Right lobe of liver (tissue), 6 donors: ENCODE results near the gene FCRLA. TPM values are rescaled to one million over a fixed set of nuclear protein-coding genes. Genes with fewer than 3 reads are reported as not detected.
A peak's percentile ranks its signal among the peaks of the same experiment; 100 is the strongest.
"Not testable (repeated sequence)": the region's sequence is repeated elsewhere in the genome, so short reads cannot be mapped to it uniquely, and the experiment has no call there.

Experiments used
- ATAC-seq, 4 donors: fragments of 200-7000 bp; cut with Tn5 transposase; one replicate each; pipeline ENCODE4 v1.9.1; 2020; ENCODE audit warnings: mild to moderate bottlenecking in 4 of 4, moderate library complexity in 4 of 4
- DNase-seq, 3 donors: peaks; one replicate each; pipeline ENCODE4 v3.0.0-alpha.2; 2020
- H3K27ac ChIP-seq, 3 donors: fragments of 200-600 bp; one replicate each; pipeline ENCODE4 v1.8.0; 2022
- H3K27me3 ChIP-seq, 2 donors: fragments of 200-600 bp; one replicate each; pipeline ENCODE4 v1.8.0; 2022
- H3K36me3 ChIP-seq, 4 donors: fragments of 200-600 bp; sonication (generic) in 1 of 4; one replicate each; pipeline versions ENCODE4 v1.5.1 to v1.8.0; 2017 to 2022; ENCODE audit warnings: control low read depth in 1 of 4
- H3K4me1 ChIP-seq, 4 donors: fragments of 200-600 bp; sonication (generic) in 1 of 4; one replicate each; pipeline versions ENCODE4 v1.5.1 to v1.8.0; 2017 to 2022; ENCODE audit warnings: control low read depth in 1 of 4
- H3K4me3 ChIP-seq, 3 donors: fragments of 200-600 bp; one replicate each; pipeline ENCODE4 v1.8.0; 2022
- H3K9me3 ChIP-seq, 4 donors: fragments of 200-600 bp; sonication (generic) in 1 of 4; one replicate each; pipeline versions ENCODE4 v1.5.1 to v1.8.0; 2017 to 2022; ENCODE audit warnings: control low read depth in 1 of 4
- POLR2A ChIP-seq: fragments of 450-650 bp; IDR thresholded peaks from one replicate; pipeline ENCODE4 v1.6.1; 2017; ENCODE audit warnings: antibody characterized with exemption, mild to moderate bottlenecking
- WGBS: methylation state at CpG from one replicate; pipeline ENCODE4 v1.1.6; 2018; ENCODE audit warnings: low coverage, low lambda C conversion rate; ENCODE audit not compliant: insufficient coverage; ENCODE audit errors: missing lambda C conversion rate; 5-methylcytosine and 5-hydroxymethylcytosine counted together
- intact Hi-C, 2 donors: fragments of 100-400 bp; cut with DNase I; formaldehyde crosslinking; loops; one replicate each; pipeline versions ENCODE4 v1.11.2 to v1.14.1; 2022
- long read RNA-seq: library from polyadenylated mRNA; unstranded; transcript quantifications from one replicate; pipeline ENCODE4 v2.0.0, GENCODE V29; 2019
- total RNA-seq, 6 experiments: library from RNA; depleted of rRNA in 2 of 6; stranded (reverse); fragments of >200 nt in 2 of 6; fragmentation: NEBNext Ultra II Directional in 3 of 6; extraction: Animal tissue kit (Norgen Biotek cat#: 25700) in 3 of 6; gene quantifications; one replicate each; pipeline versions ENCODE4 v1.1.0 to v1.2.4, GENCODE V29; 2016 to 2023
- TF ChIP-seq, protein P1 (sequence below), 4 donors: fragments of 200-600 bp in 3 of 4; fragments of 450-650 bp in 1 of 4; IDR thresholded peaks; one replicate each; pipeline versions ENCODE4 v1.5.1 to v1.8.0; 2016 to 2022; ENCODE audit warnings: antibody characterized with exemption in 4 of 4, mild to moderate bottlenecking in 2 of 4
- donor health status: DM: no; HTN: yes; CAD: no.
- donor health status: DM: no; HTN: no; CAD: no.
- donor health status: DM: no; HTN: no; CAD: no.
- donor health status: DM: no; HTN: yes; CAD: no.
- donor health status: DM: no; HTN: yes; CAD: no.

The FCRLA gene, protein sequence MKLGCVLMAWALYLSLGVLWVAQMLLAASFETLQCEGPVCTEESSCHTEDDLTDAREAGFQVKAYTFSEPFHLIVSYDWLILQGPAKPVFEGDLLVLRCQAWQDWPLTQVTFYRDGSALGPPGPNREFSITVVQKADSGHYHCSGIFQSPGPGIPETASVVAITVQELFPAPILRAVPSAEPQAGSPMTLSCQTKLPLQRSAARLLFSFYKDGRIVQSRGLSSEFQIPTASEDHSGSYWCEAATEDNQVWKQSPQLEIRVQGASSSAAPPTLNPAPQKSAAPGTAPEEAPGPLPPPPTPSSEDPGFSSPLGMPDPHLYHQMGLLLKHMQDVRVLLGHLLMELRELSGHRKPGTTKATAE
- total RNA-seq = under 1 TPM in 1 of 6 experiments, not detected in 5; 0.20 TPM
- long read RNA-seq = 0 reads

DNA sequence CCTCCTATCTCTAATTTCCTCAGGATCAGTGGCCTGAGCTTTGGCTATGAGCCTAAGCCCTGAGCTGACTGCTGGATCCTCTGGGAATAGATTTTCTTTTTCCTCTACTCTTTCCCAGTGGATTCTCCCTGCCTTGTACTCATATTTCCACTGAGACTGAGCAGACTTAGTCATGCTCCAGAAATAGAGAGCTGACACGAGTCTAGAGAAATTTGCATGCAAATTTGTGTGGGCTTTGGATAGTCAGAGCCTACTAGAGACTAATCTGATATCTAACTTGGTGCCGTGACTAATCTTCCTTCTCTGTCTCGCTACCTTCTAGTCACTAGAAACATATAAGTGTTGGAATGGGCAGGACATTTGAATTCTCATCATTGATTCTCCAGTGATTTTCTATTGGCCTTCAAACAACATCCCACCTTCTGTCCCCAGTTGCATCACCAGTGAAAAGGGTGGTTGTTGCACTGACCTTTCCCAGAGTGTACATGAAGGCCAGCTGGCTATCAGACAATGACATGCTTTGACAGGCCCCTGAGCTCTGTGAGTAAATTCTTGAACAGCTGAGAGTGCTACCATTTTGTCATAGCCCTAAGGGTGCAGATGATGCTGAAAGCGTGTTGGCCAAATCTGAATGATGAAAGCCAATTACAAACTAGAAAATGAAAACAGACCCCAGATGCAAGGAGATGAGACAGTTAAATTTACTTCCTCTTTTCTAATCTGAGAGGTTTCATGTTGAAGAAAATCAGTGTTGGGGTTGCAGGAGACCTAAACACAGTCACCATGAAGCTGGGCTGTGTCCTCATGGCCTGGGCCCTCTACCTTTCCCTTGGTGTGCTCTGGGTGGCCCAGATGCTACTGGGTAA is at the start of gene FCRLA:
FCRLA (plus strand) TSS at position 748 of the 866 bp plus-strand sequence; CDS start at position 784, 36 bp downstream.
- intact Hi-C loops = no loop called here
- no peaks in the 10 kb centered on the region for H3K4me1 ChIP-seq

DNA sequence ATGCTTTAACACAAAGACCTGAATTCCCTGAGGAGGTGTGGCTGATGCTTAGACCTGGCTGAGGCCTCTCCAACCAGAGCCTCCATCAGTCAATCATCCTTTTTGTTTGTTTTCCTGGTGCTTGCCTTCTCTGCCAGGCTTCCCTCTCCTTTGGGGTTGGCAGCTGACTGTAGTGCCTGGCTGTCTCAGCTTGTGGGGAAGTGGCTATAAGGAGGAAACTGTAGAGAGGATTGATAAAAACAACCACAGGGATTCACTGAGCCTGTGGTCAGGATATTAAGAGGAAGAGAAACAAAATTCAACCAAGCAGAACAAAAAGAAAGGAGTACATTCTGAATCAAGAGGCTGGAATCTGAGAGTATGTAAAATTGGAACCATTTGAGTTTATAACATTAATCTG is 48.5 kb upstream of the FCRLA start:
- H3K4me3 ChIP-seq, H3K36me3 ChIP-seq, H3K9me3 ChIP-seq: not testable (repeated sequence)

More for the DNA sequence above, at the start of gene FCRLA:
- H3K4me3 ChIP-seq = no peak within 1 kb of the TSS
- H3K36me3 ChIP-seq = no peaks in the 10 kb centered on the region
- no peaks in the 10 kb centered on the region for H3K9me3 ChIP-seq
- ATAC-seq (peak in 1 of 4 donors; percentile 49), DNase-seq (no peak)
- 49% methylated on average over 4 of the region's 4 CpGs for WGBS
- TF ChIP-seq POLR2A = no peak
- TF ChIP-seq, protein P1, sequence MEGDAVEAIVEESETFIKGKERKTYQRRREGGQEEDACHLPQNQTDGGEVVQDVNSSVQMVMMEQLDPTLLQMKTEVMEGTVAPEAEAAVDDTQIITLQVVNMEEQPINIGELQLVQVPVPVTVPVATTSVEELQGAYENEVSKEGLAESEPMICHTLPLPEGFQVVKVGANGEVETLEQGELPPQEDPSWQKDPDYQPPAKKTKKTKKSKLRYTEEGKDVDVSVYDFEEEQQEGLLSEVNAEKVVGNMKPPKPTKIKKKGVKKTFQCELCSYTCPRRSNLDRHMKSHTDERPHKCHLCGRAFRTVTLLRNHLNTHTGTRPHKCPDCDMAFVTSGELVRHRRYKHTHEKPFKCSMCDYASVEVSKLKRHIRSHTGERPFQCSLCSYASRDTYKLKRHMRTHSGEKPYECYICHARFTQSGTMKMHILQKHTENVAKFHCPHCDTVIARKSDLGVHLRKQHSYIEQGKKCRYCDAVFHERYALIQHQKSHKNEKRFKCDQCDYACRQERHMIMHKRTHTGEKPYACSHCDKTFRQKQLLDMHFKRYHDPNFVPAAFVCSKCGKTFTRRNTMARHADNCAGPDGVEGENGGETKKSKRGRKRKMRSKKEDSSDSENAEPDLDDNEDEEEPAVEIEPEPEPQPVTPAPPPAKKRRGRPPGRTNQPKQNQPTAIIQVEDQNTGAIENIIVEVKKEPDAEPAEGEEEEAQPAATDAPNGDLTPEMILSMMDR (IDR thresholded peaks at IDR 0.05) = no peak
- no peak within 1 kb of the TSS for H3K27ac ChIP-seq
- H3K27me3 ChIP-seq = no peaks in the 10 kb centered on the region

DNA sequence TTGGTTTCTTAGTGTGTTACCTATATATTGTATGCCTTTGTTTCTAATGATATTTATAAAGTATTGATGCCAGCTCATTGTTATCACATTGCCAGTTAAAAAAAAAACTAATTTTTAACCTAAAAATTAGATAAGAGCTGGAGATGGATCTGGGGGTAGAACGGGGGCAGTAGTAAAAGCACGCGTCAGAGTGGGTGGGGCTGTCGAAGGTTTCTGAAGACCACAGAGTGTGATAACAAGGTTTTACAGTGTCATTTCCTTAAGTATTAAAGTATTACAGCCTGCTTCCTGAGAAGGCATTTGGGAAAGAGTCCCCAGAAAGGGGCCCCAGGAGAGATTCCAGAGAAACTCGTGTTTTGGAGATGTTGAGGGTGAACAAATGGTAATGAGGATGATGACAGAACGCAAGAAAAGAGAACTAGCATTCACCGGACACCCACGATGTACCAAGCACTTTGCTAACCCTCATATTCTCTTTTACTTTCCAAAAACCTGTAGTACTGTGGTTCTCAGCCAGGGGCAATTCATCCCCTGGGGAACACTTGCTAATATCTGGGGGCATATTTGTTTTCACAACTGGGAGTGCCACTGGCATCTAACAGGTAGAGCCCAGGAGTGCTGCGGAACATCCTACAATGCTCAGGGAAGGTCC is 45.2 kb upstream of the FCRLA start:
- H3K27me3 ChIP-seq, intact Hi-C loops, H3K4me1 ChIP-seq, H3K4me3 ChIP-seq, H3K9me3 ChIP-seq, DNase-seq, H3K27ac ChIP-seq, H3K36me3 ChIP-seq: not testable (repeated sequence)
- ATAC-seq = peak in 2 of 4 donors; percentile 23 to 29
- WGBS = 77% methylated on average over 3 of the region's 9 CpGs

More for the DNA sequence above, 48.5 kb upstream of the FCRLA start:
- ATAC-seq = peak in 3 of 4 donors; percentile 48 to 63 (median 61)
- H3K4me1 ChIP-seq, DNase-seq, intact Hi-C loops, H3K27me3 ChIP-seq, H3K27ac ChIP-seq: not testable (repeated sequence)

DNA sequence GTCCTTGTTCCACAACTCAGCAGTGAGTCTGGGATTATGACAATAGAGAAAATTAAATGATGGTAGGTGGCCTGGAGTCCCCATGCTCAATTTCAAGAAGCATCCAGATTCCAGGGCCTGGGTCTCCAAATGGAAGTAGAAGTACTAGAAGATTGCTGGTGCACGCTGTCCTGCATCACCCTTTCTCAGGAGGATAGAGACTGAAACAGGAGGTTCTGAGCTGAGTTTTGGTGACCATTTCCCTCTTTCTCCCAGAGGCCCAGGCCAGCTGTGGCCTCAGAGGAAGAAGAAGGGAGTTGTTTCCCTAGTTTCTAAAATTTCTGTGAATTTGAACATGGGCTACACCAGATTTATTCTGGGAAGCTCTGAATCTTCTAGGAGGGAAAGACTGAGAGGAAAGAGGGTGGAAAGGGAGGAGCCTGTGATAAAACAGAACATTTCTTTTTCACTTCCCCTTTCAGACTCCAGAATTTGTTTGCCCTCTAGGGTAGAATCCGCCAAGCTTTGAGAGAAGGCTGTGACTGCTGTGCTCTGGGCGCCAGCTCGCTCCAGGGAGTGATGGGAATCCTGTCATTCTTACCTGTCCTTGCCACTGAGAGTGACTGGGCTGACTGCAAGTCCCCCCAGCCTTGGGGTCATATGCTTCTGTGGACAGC is 44.2 kb upstream of the FCRLA start, which contains the start of gene FCGR2B:
FCGR2B (plus strand) TSS at position 460 of the 656 bp plus-strand sequence; CDS start at position 559, 99 bp downstream.
- DNase-seq, H3K36me3 ChIP-seq, H3K9me3 ChIP-seq, H3K4me1 ChIP-seq, H3K4me3 ChIP-seq, H3K27ac ChIP-seq, intact Hi-C loops, H3K27me3 ChIP-seq: not testable (repeated sequence)
- no CpG with 5 or more reads among the region's 4 CpGs for WGBS
- ATAC-seq = peak; percentile 16 to 62 (median 33)

DNA sequence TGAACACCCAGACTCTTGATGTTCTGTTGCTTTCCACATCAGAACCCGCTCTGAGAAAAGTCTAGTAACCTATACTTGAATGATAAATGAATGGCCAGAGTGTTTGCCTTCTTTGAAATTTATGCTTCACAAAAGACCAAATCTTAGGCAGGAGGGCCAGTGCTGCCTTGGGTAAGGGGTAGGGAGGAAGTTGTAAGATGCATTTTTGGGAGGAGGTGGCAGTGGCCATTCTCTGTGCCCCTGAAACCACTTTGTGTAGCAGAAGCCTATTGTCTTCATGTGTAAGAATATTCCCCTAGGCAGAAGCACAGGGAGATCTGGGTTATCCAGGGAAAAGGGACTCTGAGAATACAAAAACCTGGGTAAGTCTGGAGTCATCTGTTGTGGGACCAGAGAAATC is 43.5 kb upstream of the FCRLA start:
- H3K9me3 ChIP-seq, H3K27ac ChIP-seq, DNase-seq, H3K4me1 ChIP-seq, H3K36me3 ChIP-seq, H3K27me3 ChIP-seq, H3K4me3 ChIP-seq, ATAC-seq, intact Hi-C loops: not testable (repeated sequence)
- WGBS = no CpG with 5 or more reads among the region's 1 CpG

DNA sequence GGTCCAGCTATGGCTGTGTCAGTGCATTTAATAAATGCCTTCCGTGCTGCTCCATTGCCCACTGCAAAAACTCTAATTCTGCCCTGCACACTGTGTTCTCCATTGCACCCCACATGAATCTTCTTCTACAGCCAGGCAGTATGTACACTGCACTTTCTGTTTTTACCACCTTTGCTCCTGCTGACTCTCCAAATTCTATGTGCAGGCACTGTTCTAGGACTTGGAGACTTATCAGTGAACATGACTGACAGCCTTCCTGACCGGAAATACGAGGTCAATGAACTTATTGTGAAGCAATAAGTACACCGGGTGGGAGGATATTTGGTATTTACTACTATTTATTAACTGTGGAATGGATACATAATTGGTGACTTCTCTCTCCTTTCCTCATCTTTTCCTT is 42.3 kb upstream of the FCRLA start:
- H3K9me3 ChIP-seq, H3K4me3 ChIP-seq, H3K27ac ChIP-seq, intact Hi-C loops, H3K4me1 ChIP-seq, DNase-seq, H3K27me3 ChIP-seq, H3K36me3 ChIP-seq: not testable (repeated sequence)
- peak; percentile 78 to 91 (median 82) for ATAC-seq
- no CpG with 5 or more reads among the region's 4 CpGs for WGBS

DNA sequence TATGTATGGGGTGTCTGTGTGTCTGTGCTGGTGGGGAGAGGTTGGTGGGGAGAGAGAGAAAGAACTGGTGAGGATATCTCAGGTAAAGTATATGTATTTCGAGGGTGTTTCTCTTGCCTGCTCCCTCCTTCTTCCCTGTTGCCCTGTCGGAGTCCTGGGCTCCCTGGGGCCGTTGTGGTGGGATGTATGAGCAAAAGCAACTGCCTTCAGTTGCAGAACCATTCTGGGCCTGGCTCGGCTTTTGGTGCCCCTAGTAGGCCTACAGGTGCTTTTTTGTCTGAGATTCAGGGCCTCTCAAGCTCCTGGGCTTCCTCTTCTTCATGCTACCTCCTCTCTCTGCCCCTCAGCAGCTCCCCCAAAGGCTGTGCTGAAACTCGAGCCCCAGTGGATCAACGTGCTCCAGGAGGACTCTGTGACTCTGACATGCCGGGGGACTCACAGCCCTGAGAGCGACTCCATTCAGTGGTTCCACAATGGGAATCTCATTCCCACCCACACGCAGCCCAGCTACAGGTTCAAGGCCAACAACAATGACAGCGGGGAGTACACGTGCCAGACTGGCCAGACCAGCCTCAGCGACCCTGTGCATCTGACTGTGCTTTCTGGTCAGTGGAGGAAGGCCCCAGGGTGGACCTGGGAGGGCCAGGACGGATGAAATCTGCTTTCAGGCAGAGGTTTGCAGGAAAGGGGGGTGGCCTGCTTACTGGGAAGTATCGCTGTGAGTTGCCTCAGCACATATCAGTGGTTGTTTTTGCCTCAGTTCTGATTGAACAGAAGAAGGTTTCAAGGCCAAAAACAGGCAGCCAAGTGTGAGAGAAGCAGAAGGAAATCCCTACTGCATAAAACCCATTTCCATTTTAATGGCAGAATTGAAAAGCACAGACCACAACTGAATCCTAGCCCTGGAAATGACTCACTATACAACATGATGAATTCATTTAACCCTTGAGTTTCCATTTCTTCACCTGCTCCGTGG is 35.7 kb upstream of the FCRLA start:
- intact Hi-C loops, H3K4me1 ChIP-seq, H3K27ac ChIP-seq, DNase-seq, H3K4me3 ChIP-seq, H3K9me3 ChIP-seq, H3K36me3 ChIP-seq, H3K27me3 ChIP-seq: not testable (repeated sequence)
- ATAC-seq = peak; percentile 50 to 75 (median 65)
- WGBS = 90% methylated on average over 4 of the region's 15 CpGs

DNA sequence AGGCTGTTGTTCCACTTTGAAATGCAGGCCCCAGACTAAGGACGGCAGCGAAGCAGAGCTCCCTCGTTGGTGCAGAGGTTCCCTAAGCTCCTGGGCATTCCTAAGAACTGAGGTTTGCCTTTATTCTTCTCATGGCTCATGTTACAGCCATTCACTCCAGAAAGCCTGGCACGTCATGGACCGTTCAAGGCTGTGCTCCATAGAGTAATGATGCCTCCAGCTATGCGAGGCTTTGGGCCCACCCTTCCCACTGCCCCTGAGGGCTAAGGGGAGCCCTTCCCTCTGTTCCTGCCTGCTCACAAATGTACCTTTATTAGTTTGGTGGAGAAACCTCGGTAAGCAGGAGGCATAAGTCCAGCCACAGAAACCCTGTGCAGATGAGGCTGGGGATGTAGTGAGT is 33.6 kb upstream of the FCRLA start:
- peaks cover 0 to 23% (median 6%) of the 10 kb centered on the region in 4 donors for H3K4me1 ChIP-seq
- no CpG with 5 or more reads among the region's 7 CpGs for WGBS
- ATAC-seq, H3K36me3 ChIP-seq, H3K27me3 ChIP-seq, H3K9me3 ChIP-seq, DNase-seq, H3K4me3 ChIP-seq, H3K27ac ChIP-seq, intact Hi-C loops: not testable (repeated sequence)

DNA sequence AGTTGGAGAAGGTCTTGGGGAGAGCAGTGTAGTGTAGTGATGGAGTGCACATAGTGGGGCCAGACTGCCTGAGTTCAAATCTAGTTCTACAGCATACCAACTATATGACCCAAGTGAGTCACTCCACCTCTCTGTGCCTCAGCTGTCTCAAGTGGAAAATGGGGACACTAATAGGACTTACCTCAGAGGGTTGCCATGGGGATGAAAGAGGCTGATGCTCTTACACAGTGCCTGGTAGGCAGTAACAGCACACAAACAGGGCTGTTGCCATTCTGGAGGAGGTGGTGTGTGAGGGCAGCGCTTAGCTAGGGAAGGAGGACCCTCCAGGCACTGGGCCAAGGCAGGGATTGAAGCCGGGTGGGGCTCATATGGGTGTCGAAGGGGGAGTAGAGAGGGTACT is 32.6 kb upstream of the FCRLA start:
- intact Hi-C loops, ATAC-seq, H3K9me3 ChIP-seq: not testable (repeated sequence)

More for the DNA sequence above, 32.6 kb upstream of the FCRLA start:
- not testable (repeated sequence) for H3K4me3 ChIP-seq, H3K27ac ChIP-seq, H3K27me3 ChIP-seq, DNase-seq, H3K36me3 ChIP-seq
- 86% methylated on average over 2 of the region's 3 CpGs for WGBS
- H3K4me1 ChIP-seq = peaks cover 0 to 28% (median 6%) of the 10 kb centered on the region in 4 donors
